GM19395 (cell line): ENCODE results near the gene LRG1.

Experiments used
- ATAC-seq: cut with Tn5 transposase; IDR thresholded peaks from one replicate; pipeline ENCODE4 v1.9.1; 2021; ENCODE audit warnings: mild to moderate bottlenecking, moderate library complexity; ENCODE audit not compliant: unreplicated experiment

The LRG1 gene

GRCh38 chr19:4512070-4512469 is 27.8 kb downstream of the LRG1 start:
- ATAC-seq: no peak

DNA sequence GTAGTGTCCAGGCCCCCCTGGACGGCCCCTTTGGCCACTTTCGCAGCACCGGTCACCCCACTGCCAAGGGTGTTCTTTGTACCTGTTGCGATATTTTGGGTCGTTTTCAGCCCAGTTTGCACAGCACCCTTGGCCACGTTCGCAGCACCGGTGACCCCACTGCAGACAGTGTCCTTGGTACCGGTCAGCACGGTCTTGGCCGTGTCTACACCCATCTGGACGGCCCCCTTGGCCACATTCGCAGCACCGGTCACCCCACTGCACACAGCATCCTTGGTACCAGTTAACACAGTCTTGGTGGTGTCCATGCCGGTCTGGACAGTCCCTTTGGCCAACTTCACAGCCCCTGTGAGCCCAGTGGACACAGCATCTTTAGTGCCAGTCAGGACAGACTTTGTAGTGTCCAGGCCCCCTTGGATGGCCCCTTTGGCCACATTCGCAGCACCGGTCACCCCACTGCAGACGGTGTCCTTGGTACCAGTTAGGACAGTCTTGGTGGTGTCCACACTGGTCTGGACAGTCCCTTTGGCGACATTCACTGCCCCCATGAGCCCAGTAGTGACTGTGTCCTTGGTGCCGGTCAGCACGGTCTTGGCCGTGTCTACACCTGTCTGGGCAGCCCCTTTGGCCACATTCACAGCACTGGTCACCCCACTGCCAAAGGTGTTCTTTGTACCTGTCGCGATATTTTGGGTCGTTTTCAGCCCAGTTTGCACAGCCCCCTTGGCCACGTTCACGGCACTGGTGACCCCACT is 28.4 kb downstream of the LRG1 start:
- no peak for ATAC-seq

GRCh38 chr19:4510435-4511255 is 29.2 kb downstream of the LRG1 start:
- no peak for ATAC-seq

DNA sequence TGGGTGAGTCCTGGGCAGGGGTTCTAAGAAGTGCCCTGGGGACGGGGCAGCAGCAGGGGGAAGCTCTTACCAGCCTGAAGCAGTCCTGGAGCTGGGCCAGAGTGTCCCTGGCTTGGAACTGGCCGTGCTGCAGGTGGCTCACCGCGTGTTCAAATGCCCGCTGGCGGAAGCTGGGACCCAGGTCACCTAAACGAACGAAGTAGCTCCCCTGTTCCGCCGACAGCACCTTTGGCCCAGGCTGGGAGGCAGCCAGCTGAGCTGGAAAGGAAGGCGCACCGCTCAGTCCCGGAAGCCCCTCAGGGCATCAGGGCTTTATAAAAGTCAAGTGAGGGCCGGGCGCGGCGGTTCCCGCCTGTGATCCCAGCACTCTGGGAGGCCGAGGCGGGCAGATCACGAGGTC is 31.1 kb downstream of the LRG1 start:
- no peak for ATAC-seq

- ATAC-seq: no peak
Measured at GRCh38 chr19:4507804-4508203, 32.0 kb downstream of the LRG1 start.

- no peak for ATAC-seq
Measured at GRCh38 chr19:4507150-4507452, 32.7 kb downstream of the LRG1 start.

GRCh38 chr19:4506449-4507149 is 33.2 kb downstream of the LRG1 start:
- ATAC-seq: no peak

- no peak for ATAC-seq
Measured at GRCh38 chr19:4505570-4506448, 34.0 kb downstream of the LRG1 start.

DNA sequence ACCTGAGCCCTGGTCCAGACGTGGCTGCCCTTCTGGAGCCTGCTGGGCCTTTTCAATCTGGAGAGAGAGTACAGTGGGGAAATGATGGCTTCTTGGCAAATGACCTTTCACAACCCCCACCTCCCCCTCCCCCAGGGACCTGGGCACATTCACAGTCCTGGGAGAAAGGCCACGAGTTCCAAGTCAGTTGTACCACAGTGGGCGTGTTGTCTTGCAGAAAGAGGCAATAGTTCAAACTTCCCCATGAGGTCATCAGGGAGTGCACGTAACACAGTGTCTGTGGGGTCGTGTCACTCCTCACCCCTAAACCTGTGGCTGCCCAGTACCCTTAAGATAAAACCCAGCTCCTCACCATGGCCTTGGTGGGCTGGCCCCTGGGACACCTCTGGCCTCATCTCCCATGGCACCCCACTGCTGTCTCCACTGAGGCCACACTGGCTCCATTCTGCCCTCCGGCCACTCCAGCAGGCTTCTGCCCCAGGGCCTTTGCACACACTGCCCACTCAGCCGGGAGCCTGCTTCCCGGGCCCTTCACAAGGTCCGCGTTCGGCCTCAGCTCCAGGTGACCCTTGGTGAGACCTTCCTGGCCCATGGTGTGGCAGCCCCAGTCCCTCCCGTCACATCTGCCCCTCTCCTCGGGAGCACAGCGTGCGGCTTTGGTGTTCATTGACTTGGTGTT is 34.8 kb downstream of the LRG1 start:
- no peak for ATAC-seq

GRCh38 chr19:4504297-4504701 is 35.5 kb downstream of the LRG1 start:
- ATAC-seq: no peak

- no peak for ATAC-seq
Measured at GRCh38 chr19:4503825-4504170, 36.0 kb downstream of the LRG1 start.

- ATAC-seq: no peak
Measured at GRCh38 chr19:4503132-4503824, 36.6 kb downstream of the LRG1 start.

DNA sequence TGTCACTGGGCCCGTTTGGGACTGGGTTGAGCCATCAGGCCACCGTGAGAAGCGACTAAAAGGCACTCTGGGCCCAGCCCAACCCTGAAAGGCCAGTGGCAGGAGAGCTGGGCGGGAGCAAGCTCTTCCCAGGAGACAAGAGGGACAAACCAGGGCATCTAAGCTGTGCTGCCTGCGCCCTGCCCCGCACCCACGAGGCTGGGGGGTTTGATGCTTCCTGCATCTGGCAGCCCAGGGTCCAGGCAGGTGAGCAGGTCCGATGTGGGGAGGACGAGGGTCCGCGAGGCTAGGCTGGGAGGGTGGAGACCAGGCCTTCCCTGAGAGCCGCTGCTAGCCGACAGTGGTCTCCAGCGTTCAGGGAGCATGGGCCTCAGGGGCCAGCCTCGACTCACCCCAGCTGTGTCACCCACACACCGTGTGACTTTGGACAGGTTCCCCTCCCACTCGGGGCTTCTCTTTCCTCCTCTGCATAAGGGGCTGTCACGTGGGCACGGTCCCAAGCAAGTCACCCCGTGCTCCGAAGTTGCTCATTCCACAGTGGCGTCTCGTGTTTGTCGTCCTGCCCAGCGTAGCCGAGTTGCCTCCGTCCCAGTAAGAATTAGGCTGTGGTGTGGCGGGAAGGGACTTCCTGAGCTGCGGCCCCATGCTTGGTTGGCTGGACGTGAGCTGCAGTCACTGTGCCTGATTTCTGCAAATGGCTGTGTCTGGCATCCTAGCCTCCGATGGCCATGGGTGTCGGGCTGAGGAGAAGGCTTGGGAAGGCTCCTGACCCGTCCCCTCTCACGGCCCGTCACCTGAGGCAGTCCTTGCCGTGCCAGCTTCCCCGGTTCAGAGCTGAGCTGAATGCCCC is 37.3 kb downstream of the LRG1 start:
- no peak for ATAC-seq

GRCh38 chr19:4501691-4502090 is 38.1 kb downstream of the LRG1 start:
- ATAC-seq: no peak

- no peak for ATAC-seq
Measured at GRCh38 chr19:4500841-4501591, 38.8 kb downstream of the LRG1 start.

- ATAC-seq: no peak
Measured at GRCh38 chr19:4499855-4500254, 40.0 kb downstream of the LRG1 start.

DNA sequence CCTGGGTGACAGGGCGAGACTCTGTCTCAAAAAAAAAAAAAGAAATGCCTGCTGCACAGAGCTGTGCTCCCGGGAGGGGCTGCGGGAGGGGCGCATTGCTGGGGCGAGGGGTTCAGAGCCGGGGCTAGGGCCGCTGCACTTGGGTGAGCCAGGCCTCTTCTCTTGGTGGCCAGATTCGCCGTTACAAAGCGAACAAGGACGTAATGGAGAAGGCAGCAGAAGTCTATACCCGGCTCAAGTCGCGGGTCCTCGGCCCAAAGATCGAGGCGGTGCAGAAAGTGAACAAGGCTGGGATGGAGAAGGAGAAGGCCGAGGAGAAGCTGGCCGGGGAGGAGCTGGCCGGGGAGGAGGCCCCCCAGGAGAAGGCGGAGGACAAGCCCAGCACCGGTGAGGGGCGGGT is 40.5 kb downstream of the LRG1 start:
- no peak for ATAC-seq

- ATAC-seq: no peak
Measured at GRCh38 chr19:4498694-4499093, 41.1 kb downstream of the LRG1 start.
